Cardiac muscle cell (in vitro differentiated cells and primary cell): ENCODE results near the gene NEK10. TPM values are rescaled to one million over a fixed set of nuclear protein-coding genes. Genes with fewer than 3 reads are reported as not detected.
"Not testable (repeated sequence)": the region's sequence is repeated elsewhere in the genome, so short reads cannot be mapped to it uniquely, and the experiment has no call there.

Experiments
- DNase-seq, 2 donors: peaks; one replicate each; pipeline versions ENCODE4 v3.0.0 to v3.0.0-alpha.2; 2010 to 2017; ENCODE audit warnings: low read depth in 1 of 2, low spot score in 1 of 2
- H3K27ac ChIP-seq: fragments of 200-600 bp; sonication (generic); 2 replicates; pipeline ENCODE4 v1.5.1; 2016
- H3K27me3 ChIP-seq: fragments of 200-600 bp; sonication (generic); 2 replicates; pipeline ENCODE4 v1.6.0; 2016; ENCODE audit warnings: control low read depth
- H3K36me3 ChIP-seq: fragments of 200-600 bp; sonication (generic); 2 replicates; pipeline ENCODE4 v1.5.1; 2016; ENCODE audit warnings: control low read depth
- H3K4me1 ChIP-seq: fragments of 200-600 bp; sonication (generic); 2 replicates; pipeline ENCODE4 v1.8.1; 2017; ENCODE audit warnings: low read depth, mild to moderate bottlenecking, mixed run types
- H3K4me3 ChIP-seq: fragments of 200-600 bp; sonication (generic); 2 replicates; pipeline ENCODE4 v1.5.1; 2016; ENCODE audit warnings: mild to moderate bottlenecking
- H3K9me3 ChIP-seq: fragments of 200-600 bp; sonication (generic); 2 replicates; pipeline ENCODE4 v1.5.1; 2017; ENCODE audit warnings: low read depth, mild to moderate bottlenecking, control low read depth
- polyA plus RNA-seq: library from polyadenylated mRNA; unstranded; fragments of >200 nt; fragmentation: Nextera tagmentation; extraction: Ambion mirVana; gene quantifications from 2 replicates; pipeline ENCODE4 v1.2.1, GENCODE V29; 2016
- total RNA-seq: library from RNA; depleted of rRNA; stranded (reverse); fragments of >200 nt; gene quantifications from 2 replicates; pipeline ENCODE4 v1.2.3, GENCODE V29; 2016
- TF ChIP-seq, protein P1 (sequence below): IDR thresholded peaks from 2 replicates; pipeline ENCODE4 v1.5.1; 2012; ENCODE audit warnings: low read depth, mild to moderate bottlenecking, low read length

Gene NEK10
- total RNA-seq (1.1 and 2.1 TPM in 2 replicates), polyA plus RNA-seq (0.54 and 0.82 TPM in 2 replicates)

- no peaks in the 10 kb centered on the region for H3K27me3 ChIP-seq
- H3K4me3 ChIP-seq, result peak within 1 kb of the TSS; percentile 57
- no peaks in the 10 kb centered on the region for H3K36me3 ChIP-seq
- no peaks in the 10 kb centered on the region for H3K4me1 ChIP-seq
- TF ChIP-seq, protein P1, sequence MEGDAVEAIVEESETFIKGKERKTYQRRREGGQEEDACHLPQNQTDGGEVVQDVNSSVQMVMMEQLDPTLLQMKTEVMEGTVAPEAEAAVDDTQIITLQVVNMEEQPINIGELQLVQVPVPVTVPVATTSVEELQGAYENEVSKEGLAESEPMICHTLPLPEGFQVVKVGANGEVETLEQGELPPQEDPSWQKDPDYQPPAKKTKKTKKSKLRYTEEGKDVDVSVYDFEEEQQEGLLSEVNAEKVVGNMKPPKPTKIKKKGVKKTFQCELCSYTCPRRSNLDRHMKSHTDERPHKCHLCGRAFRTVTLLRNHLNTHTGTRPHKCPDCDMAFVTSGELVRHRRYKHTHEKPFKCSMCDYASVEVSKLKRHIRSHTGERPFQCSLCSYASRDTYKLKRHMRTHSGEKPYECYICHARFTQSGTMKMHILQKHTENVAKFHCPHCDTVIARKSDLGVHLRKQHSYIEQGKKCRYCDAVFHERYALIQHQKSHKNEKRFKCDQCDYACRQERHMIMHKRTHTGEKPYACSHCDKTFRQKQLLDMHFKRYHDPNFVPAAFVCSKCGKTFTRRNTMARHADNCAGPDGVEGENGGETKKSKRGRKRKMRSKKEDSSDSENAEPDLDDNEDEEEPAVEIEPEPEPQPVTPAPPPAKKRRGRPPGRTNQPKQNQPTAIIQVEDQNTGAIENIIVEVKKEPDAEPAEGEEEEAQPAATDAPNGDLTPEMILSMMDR, result no peak
- peak; percentile 94 to 96 for DNase-seq
- H3K9me3 ChIP-seq, result no peaks in the 10 kb centered on the region
- H3K27ac ChIP-seq, result no peak within 1 kb of the TSS
These were observed at the start of gene NEK10 for GRCh38 chr3:27368831-27369607. Gene NEK10 (minus strand): TSS chr3:27369383. CDS start chr3:27352882, 16,501 bp downstream.

- DNase-seq, result no peak
- Histone ChIP-seq H3K27me3 (no peaks in the 10 kb centered on the region), H3K4me3 (no peak overlapping the region), H3K36me3 (peaks cover 17% of the 10 kb centered on the region), H3K27ac (no peak overlapping the region), H3K9me3 (no peaks in the 10 kb centered on the region), H3K4me1 (no peaks in the 10 kb centered on the region)
- TF ChIP-seq, protein P1, result no peak
These were observed 46.0 kb upstream of the NEK10 start for GRCh38 chr3:27415202-27415601.

- peaks cover 32% of the 10 kb centered on the region for H3K36me3 ChIP-seq
- no peak overlapping the region for H3K4me3 ChIP-seq
- no peak for DNase-seq
- TF ChIP-seq, protein P1, result no peak
- H3K4me1 ChIP-seq, result no peaks in the 10 kb centered on the region
- H3K27me3 ChIP-seq, result no peaks in the 10 kb centered on the region
- no peak overlapping the region for H3K27ac ChIP-seq
- no peaks in the 10 kb centered on the region for H3K9me3 ChIP-seq
These were observed 23.9 kb upstream of the NEK10 start for GRCh38 chr3:27392950-27393679.

DNA sequence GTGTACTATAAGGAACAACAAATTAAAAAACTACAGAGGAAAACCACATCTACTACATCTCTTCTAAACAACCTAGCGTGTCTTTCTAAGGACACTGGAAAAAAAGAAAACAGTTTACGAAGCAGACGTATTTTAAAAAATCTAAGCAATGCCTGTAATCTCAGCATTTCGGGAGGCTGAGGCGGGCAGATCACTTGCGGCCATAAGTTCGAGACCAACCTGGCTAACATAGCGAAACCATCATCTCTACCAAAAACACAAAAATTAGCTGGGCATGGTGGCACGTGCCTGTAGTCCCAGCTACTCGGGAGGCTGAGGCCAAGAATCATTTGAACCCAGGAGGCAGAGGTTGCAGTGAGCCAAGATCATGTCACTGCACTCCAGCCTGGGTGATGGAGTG lies 23.2 kb upstream of the NEK10 start:
- H3K4me1 ChIP-seq, H3K27me3 ChIP-seq, H3K27ac ChIP-seq, H3K4me3 ChIP-seq, H3K9me3 ChIP-seq, DNase-seq: not testable (repeated sequence)
- H3K36me3 ChIP-seq, result peaks cover 25% of the 10 kb centered on the region

- Histone ChIP-seq H3K4me1 (no peaks in the 10 kb centered on the region), H3K36me3 (peaks cover 22% of the 10 kb centered on the region), H3K27ac (no peak overlapping the region), H3K4me3 (no peak overlapping the region), H3K27me3 (no peaks in the 10 kb centered on the region), H3K9me3 (no peaks in the 10 kb centered on the region)
- DNase-seq, result no peak
- TF ChIP-seq, protein P1, result no peak
These were observed 22.6 kb upstream of the NEK10 start for GRCh38 chr3:27391796-27392195.

DNA sequence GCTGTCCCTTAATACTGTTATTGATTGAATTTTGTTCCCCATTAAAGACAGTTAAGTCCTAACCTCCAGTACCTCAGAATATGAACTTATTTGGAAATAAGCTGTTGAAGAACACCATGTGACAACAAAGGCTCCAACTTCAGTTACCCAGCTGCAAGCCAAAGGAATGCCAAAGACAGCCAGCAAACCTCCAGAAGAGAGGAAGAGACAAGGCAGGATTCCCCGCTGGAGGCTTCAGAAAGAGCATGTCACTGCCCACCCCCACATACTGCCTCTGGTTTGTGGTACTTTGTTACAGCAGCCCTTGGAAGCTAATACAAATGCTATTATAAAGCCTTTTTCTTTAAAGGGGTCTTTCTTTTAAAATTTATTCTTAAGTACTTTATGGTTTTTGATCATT lies 18.4 kb upstream of the NEK10 start:
- Histone ChIP-seq H3K27ac (no peak overlapping the region), H3K36me3 (peaks cover 46% of the 10 kb centered on the region), H3K4me3 (no peak overlapping the region), H3K9me3 (no peaks in the 10 kb centered on the region), H3K4me1 (no peaks in the 10 kb centered on the region), H3K27me3 (no peaks in the 10 kb centered on the region)
- TF ChIP-seq, protein P1, result no peak
- DNase-seq, result peak in 1 of 2 donors; percentile 55
